GM21381 (cell line): ENCODE measurements around the gene VWA5B2.
A peak's percentile ranks its signal among the peaks of the same experiment; 100 is the strongest.

Experiments used
- ATAC-seq: cut with Tn5 transposase; IDR thresholded peaks from one replicate; pipeline ENCODE4 v1.9.1; 2021; ENCODE audit warnings: mild to moderate bottlenecking, moderate library complexity; ENCODE audit not compliant: unreplicated experiment

The VWA5B2 gene

DNA sequence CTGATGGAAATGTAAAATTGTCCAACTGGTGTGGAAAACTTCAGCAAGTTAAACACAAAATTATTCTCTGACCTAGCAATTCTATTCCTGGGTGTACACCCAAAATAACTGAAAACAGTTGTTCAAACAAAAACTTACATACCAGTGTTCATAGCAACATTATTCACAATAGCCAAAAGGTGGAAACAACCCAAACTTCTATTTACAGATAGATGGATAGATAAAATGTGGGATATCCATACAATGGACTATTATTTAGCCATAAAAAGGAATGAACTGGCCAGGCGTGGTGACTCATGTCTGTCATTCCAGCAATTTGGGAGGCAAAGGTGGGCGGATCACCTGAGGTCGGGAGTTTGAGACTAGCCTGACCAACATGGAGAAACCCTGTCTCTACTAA, 6.9 kb upstream of the VWA5B2 start:
- no peak for ATAC-seq

DNA sequence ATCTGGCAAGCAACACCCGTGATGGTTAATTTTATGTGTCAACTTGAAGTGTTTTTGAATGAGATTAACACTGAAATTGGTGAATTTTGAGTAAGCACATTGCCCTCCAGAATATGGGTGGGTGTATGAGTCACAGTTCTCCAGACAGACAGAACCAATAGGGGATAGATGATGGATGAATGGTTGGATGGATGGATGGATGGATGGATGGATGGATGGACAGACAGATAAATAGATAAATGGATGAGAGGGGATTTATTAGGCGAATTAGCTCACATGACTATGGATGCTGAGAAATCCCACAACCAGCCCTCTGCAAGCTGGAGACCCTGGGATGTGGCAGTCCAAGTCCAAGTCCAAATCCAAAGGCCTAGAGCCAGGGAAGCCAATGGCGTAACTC, 5.4 kb upstream of the VWA5B2 start:
- no peak for ATAC-seq

GRCh38 chr3:184227481-184227935, 1.9 kb upstream of the VWA5B2 start:
- no peak for ATAC-seq

- ATAC-seq = no peak
These were observed 828 bp upstream of the VWA5B2 start for GRCh38 chr3:184228376-184229137.

DNA sequence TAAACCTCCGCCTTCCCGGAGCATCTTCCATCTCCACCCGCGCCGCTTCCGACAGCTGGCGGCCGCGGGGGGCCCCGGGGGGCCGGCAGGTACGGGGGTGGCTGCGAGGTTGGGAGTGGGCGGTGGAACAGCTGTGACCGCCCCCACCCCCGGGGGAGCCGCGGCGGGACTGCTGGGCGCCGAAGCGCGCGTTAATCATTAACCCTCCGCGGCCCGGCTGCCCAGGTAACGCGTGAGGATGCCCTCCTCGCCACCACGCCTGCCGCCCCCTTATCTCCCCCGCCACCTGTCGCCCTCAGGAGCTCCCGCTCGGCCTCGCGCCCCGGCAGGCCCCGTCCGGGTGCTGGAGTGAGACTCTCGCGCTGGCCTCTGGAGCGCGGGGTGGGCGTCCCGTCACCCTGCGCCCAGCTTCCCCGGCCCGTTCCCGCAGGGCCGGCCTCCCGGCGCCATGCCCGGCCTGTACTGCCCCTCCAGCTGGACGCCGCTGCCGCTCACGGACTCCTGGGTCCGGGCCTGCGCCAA, 757 bp downstream of the VWA5B2 start:
- peak; percentile 8 for ATAC-seq

DNA sequence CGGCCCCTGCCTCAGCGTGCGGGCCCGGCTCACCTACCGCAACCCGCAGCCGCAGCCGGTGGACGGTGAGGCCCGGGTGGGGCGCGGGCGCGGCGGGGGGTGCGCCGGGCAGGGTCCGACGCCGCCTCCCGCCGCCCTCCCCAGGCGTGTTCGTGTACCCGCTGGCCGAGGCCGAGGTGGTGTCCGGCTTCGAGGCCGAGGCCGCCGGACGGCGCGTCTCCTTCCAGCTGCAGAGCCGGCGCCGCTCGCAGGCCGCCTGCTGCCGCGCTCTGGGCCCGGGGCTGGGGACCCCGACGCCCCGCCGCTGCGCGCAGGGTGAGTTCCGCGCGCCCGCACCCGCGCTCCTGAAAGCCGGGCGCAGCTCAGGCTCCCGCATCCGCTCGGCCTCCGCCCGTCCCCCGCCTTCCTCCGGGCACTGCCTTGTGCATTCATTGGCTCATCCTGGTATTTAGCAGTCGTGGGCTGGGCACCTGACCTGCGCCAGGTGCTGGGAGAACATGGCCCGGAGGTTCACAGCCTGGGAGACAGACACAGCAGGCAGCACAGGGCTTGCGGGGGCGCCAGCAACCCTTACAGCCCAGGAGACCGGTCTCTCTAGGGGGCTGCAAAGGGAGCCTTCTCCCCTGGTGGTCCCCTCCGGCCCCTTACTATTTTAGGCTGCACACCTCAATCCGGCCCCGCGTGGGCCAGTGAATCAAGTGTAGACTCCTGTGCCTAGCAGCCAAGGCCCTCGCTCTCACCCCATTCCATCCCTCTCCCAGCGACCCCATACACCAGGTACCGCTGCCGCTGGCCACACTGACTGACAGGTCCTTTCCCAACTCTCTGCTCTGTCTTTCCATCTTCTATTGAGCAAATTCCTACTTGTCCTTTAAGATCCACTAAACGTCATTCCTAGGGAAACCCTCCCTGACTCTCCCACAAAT, 1.5 kb downstream of the VWA5B2 start:
- no peak for ATAC-seq

GRCh38 chr3:184231671-184232070, 2.3 kb downstream of the VWA5B2 start:
- no peak for ATAC-seq

GRCh38 chr3:184233127-184233843, 3.9 kb downstream of the VWA5B2 start:
- no peak for ATAC-seq

DNA sequence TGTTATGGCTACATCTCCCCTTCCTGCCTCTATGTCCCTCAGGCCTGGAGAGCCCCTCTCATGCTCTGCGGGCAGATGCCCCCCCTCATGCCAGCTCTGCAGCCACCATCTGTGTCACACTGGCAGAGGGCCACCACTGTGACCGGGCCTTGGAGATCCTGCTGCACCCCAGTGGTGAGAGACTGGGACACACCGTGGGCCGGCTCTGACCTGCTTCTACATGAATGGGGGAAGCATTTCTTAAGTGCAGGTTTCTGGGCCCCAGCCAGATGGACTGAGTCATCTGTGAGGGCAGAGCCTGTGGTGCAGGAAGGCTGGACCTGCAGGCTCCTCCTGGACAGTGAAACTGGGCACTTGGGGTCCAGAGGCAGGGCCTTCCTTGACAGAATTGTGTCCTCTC, 4.8 kb downstream of the VWA5B2 start:
- no peak for ATAC-seq

DNA sequence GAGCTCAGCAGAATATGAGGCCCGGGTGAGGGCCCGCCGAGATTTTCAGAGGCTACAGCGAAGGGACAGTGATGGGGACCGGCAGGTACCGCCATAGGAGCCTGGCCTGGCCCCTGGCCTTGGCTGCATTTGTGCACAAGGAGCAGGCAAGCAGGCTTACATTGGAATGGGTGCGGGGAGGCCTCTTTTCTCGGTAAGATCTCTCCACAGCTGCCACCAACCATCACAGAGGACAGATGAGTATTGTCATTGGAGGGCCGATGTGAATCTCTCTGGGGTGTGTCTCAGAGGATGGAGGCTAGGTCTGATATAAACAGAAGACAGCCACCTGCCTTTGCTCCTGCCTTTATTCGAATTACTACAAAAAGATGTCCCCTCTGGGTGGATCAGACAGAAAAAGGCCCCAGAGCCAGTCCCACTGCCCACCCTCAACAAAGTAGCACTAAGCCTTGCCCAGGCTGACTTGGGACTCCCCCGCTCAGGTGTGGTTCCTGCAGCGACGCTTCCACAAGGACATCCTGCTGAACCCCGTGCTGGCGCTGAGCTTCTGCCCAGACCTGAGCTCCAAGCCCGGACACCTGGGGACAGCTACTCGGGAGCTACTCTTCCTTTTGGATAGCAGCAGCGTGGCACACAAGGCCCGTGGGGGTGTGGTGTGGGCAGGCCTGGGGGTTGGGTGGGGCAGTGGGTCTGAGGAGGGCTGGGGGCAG, 5.4 kb downstream of the VWA5B2 start:
- ATAC-seq = no peak

- ATAC-seq = no peak
These were observed 6.1 kb downstream of the VWA5B2 start for GRCh38 chr3:184235381-184236032.

GRCh38 chr3:184236033-184236410, 6.6 kb downstream of the VWA5B2 start:
- no peak for ATAC-seq

GRCh38 chr3:184236636-184237035, 7.3 kb downstream of the VWA5B2 start:
- ATAC-seq = no peak

DNA sequence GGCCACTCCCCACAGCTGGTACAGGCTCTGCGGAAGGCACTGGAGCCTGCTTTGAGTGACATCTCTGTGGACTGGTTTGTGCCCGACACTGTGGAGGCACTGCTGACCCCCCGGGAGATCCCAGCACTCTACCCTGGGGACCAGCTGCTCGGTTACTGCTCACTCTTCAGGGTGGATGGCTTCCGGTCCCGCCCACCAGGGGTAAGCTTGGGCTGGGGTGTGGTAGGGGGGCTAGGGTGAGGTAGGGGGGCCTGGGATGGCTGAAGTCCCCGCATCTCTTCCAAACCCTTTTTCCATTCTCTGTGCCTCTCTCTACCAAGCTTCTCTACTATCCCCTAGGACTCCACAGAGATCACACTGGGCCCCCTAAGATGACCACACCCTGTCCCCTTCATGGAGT, 7.8 kb downstream of the VWA5B2 start:
- ATAC-seq = no peak

GRCh38 chr3:184237807-184238206, 8.4 kb downstream of the VWA5B2 start:
- no peak for ATAC-seq

DNA sequence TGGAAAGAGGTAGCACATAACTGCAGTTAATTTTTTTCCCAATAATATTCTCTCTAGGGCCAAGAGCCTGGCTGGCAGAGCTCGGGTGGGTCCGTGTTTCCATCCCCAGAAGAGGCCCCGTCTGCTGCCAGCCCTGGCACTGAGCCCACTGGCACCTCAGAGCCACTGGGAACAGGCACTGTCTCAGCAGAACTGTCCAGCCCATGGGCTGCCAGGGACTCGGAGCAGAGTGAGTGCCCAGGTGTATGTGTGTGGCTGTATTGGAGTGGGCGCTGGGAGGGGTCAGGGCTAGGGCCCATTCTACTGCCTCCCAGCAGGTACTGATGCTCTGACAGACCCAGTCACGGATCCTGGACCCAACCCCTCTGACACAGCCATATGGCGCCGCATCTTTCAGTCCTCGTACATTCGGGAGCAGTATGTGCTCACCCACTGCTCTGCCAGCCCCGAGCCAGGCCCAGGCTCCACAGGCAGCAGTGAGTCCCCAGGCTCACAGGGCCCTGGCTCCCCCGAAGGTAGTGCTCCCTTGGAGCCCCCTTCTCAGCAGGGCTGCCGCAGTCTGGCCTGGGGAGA, 8.9 kb downstream of the VWA5B2 start:
- ATAC-seq = no peak

DNA sequence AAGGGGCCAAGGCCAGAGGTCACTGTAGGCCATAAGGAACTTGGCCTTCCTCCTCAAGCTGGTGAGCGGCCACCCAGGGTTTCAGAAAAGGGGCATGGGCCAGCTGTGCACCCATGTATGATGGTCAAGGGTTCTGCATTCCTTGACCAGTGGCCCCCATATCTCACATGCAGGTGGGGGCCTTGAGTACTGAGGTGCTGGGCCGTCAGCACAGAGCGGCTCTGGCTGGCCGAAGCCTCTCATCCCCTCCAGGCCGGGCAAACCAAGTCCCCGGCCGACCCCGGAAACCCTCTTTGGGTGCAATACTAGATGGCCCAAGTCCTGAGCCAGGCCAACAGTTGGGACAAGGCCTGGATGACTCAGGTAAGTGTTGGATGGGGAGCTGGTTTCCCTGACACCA, 9.8 kb downstream of the VWA5B2 start:
- ATAC-seq = no peak

- ATAC-seq = no peak
These were observed 10.3 kb downstream of the VWA5B2 start for GRCh38 chr3:184239708-184240107.

DNA sequence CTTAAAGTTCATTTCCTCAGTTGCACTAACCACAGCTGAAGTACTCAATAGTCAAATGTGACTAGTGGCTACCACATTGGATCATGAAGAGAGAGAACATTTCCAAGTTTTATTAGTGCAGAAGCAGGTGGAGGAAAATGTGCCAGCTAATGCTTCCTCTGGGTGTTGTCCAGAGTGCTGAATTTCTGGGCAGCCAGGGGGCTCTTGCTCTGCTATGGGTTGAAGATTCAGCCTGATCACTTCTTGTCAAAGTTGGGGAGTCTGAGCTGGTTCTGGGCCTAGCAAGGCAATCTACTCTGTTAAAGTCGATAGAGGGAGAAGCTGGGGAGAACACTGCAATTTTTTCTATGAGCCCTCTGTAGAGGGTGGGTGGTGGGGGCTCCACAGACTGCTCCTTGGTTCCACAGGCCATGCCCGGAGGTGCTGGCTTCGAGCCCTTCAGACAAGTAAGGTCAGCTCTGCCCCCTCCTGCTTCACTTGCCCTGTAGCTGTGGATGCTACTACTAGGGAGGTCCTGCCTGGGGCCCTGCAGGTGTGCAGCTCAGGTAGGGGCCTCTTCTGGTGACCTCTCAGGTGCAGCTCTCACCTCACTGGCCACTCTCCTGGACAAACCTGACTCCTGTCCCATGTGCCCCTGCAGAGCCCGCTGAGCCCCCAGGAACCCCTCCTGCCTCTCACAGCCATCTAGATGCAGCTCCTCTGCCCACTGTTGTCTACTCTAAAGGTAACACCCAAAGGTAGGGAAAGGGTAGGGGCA, 11.2 kb downstream of the VWA5B2 start:
- no peak for ATAC-seq
